Fibroblast of villous mesenchyme (primary cell): Measurements from ENCODE around the gene ESYT1. TPM values are rescaled to one million over a fixed set of nuclear protein-coding genes. Genes with fewer than 3 reads are reported as not detected.
A peak's percentile ranks its signal among the peaks of the same experiment; 100 is the strongest.

Source experiments
- DNase-seq: peaks from one replicate; pipeline ENCODE4 v3.0.0-alpha.2; 2010; ENCODE audit warnings: low read depth
- H3K4me3 ChIP-seq: 2 replicates; pipeline ENCODE4 v1.5.1; 2011; ENCODE audit warnings: low read depth, mild to moderate bottlenecking, low read length
- total RNA-seq: library from RNA; depleted of rRNA; stranded (reverse); fragments of >200 nt; gene quantifications from 2 replicates; pipeline ENCODE4 v1.2.3, GENCODE V29; 2012
- TF ChIP-seq, protein P1 (sequence below): IDR thresholded peaks from 2 replicates; pipeline ENCODE4 v1.5.1; 2012; ENCODE audit warnings: low read depth, mild to moderate bottlenecking, low read length; ENCODE audit not compliant: insufficient read depth

The ESYT1 gene
- total RNA-seq, 1 donor: 300 TPM

DNA sequence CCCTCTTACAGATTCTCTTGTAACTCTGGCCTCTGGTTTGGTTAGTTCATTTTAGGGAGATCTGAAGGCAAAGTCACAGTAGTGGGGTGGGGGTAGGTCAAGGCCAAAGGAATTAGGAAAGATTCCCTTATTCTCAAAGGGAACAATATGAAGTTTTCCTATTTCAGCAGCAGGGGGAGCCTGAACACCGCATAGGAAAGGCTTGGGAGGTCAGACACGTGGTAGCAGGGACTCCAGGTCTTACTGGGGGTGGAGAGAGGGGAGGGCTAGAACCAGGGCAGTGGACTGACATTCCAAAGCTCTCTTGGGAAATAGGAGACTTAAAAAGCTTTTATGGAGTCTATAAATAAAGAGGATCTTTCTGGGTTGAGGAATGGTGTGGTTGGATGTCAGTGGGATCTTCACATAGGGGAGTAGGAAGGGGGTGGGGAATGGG is 8.7 kb upstream of the ESYT1 start:
- H3K4me3 ChIP-seq: no peak overlapping the region
- TF ChIP-seq, protein P1, sequence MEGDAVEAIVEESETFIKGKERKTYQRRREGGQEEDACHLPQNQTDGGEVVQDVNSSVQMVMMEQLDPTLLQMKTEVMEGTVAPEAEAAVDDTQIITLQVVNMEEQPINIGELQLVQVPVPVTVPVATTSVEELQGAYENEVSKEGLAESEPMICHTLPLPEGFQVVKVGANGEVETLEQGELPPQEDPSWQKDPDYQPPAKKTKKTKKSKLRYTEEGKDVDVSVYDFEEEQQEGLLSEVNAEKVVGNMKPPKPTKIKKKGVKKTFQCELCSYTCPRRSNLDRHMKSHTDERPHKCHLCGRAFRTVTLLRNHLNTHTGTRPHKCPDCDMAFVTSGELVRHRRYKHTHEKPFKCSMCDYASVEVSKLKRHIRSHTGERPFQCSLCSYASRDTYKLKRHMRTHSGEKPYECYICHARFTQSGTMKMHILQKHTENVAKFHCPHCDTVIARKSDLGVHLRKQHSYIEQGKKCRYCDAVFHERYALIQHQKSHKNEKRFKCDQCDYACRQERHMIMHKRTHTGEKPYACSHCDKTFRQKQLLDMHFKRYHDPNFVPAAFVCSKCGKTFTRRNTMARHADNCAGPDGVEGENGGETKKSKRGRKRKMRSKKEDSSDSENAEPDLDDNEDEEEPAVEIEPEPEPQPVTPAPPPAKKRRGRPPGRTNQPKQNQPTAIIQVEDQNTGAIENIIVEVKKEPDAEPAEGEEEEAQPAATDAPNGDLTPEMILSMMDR: peak; percentile 79
- peak; percentile 99 for DNase-seq

DNA sequence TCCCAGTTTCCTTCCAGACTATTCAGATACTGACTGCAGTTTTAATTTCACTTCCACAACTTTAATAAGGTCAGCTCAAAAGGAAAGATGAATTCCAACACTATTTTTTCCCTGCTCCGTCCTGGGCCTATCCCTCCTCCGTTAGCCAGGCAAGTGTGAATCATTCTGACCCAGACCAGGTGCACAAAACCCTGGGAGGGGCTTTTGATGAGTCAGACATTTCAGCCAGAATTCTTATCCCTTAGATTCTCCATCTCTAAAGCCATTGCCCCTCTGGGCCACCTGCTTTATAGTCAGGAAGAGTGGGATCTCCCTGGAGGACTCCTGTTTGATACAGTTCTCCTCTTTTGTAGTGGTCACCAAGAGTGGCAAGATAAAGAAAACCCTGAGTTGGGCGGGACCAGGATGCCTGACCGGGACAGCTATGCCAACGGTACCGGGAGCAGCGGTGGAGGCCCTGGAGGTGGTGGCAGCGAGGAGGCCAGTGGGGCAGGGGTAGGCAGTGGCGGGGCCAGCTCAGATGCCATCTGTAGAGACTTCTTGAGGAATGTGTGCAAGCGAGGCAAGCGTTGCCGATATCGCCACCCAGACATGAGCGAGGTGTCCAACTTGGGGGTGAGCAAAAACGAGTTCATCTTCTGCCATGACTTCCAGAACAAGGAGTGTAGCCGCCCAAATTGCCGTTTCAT is 7.8 kb upstream of the ESYT1 start:
- H3K4me3 ChIP-seq: no peak overlapping the region
- no peak for DNase-seq
- TF ChIP-seq, protein P1: no peak

DNA sequence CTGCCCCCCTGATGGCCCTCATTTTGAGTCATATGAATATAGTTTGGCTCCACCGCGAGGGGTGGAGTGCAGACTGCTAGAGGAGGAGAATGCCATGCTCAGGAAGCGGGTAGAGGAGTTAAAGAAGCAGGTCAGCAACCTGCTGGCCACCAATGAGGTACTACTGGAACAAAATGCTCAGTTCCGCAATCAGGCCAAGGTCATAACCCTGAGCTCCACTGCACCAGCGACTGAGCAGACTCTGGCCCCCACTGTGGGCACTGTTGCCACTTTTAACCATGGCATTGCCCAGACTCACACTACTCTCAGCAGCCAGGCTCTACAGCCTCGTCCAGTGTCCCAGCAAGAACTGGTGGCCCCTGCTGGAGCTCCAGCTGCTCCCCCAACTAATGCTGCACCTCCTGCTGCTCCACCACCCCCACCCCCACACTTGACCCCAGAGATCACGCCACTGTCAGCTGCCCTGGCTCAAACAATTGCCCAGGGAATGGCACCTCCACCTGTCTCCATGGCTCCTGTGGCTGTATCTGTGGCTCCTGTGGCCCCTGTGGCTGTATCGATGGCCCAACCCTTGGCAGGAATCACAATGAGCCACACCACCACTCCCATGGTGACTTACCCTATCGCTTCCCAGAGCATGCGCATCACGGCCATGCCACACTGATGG is 6.7 kb upstream of the ESYT1 start:
- TF ChIP-seq, protein P1: no peak
- no peak overlapping the region for H3K4me3 ChIP-seq
- DNase-seq: no peak

DNA sequence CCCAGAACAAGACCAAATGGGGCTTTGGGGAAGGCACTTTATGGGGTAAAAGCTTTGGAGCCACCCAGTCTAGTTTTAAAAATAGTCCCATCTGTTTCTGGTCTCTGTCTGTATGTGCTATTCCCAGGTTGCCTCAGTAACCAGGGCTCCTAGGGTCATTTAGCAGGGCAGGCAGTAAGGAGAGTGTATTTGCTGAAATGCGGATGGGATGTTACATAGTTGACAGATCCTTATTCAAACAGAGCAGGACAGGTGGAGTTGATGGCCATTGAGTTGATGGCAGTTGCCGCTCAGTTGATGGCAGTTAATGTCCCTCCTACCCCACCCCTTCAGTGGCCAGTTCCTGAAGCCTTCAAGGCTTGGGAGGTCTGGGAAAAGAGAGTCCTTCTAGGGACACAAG is 5.4 kb upstream of the ESYT1 start:
- H3K4me3 ChIP-seq: no peak overlapping the region
- TF ChIP-seq, protein P1: no peak
- no peak for DNase-seq

DNA sequence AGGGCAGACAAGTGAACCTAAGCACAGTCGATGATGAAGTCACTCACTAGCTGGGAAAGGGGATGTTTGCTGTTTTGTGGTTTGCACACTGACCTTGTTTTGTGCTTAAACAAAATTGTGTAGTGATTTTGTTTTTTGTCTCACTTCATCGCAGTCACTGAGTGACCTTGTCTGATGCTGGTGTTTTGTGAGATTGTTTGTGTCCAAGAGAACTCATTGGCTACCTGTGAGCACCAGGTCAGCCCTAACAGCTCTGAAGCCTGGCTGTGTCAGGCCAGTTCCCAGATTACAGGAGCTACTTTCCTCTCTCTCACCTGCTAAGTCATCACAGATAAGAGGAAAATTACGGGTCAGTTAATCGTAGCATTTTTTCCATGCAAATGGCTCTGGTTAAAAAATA is 3.9 kb upstream of the ESYT1 start:
- TF ChIP-seq, protein P1: no peak
- H3K4me3 ChIP-seq: no peak overlapping the region
- no peak for DNase-seq

DNA sequence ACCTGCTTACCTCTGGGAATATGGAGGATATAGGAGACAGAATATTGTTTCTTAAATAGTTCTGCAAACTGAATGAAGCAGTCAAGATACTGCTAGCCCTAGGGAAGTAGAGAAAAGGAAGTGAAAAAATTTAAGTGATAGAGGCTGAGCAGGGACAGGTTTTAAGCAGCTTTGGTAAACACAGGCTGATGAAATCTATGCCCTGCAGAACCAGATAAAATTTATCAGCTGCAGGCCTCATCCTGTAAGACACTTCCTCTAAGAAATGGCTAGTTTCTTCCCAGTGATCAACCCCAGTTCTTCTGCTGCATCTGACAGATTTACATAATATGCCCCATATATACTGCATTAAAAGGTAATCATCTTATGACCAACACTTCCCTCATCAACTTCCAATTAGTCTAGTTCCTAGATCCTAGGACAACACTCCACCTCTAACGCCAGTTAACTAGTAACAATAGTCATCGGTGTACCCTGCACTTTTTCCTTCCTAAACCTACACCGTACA is 1.3 kb upstream of the ESYT1 start:
- DNase-seq: peak; percentile 36
- TF ChIP-seq, protein P1: no peak
- H3K4me3 ChIP-seq: peak overlapping the region; percentile 57
